GM21529 (cell line): Measurements from ENCODE around the gene URB2.

Source experiments
- ATAC-seq: cut with Tn5 transposase; IDR thresholded peaks from one replicate; pipeline ENCODE4 v1.9.1; 2021; ENCODE audit not compliant: unreplicated experiment

Gene URB2

GRCh38 chr1:229643996-229644745, 18.1 kb downstream of the URB2 start:
- peak; percentile 82 for ATAC-seq

GRCh38 chr1:229645324-229645993, 19.4 kb downstream of the URB2 start:
- no peak for ATAC-seq

- no peak for ATAC-seq
Measured at GRCh38 chr1:229648406-229648805, 22.4 kb downstream of the URB2 start.

- ATAC-seq, result no peak
Measured at GRCh38 chr1:229650045-229650444, 24.0 kb downstream of the URB2 start.

GRCh38 chr1:229651546-229651945, 25.5 kb downstream of the URB2 start:
- ATAC-seq, result no peak

- no peak for ATAC-seq
Measured at GRCh38 chr1:229653420-229653819, 27.4 kb downstream of the URB2 start.

GRCh38 chr1:229655781-229656180, 29.7 kb downstream of the URB2 start:
- no peak for ATAC-seq

- peak; percentile 69 for ATAC-seq
Measured at GRCh38 chr1:229657993-229658755, 32.1 kb downstream of the URB2 start.

GRCh38 chr1:229661022-229661877, 35.2 kb downstream of the URB2 start:
- ATAC-seq, result peak; percentile 68

- ATAC-seq, result no peak
Measured at GRCh38 chr1:229661897-229662296, 35.9 kb downstream of the URB2 start.

- peak; percentile 53 for ATAC-seq
Measured at GRCh38 chr1:229664133-229664689, 38.2 kb downstream of the URB2 start.

GRCh38 chr1:229665912-229666558, 40.0 kb downstream of the URB2 start:
- ATAC-seq, result no peak

GRCh38 chr1:229666585-229666984, 40.5 kb downstream of the URB2 start:
- ATAC-seq, result no peak

- no peak for ATAC-seq
Measured at GRCh38 chr1:229669333-229669732, 43.3 kb downstream of the URB2 start.

GRCh38 chr1:229671310-229671709, 45.3 kb downstream of the URB2 start:
- ATAC-seq, result no peak

GRCh38 chr1:229672246-229672645, 46.2 kb downstream of the URB2 start:
- no peak for ATAC-seq

GRCh38 chr1:229674042-229674441, 48.0 kb downstream of the URB2 start:
- no peak for ATAC-seq

GRCh38 chr1:229675396-229675795, 49.3 kb downstream of the URB2 start:
- ATAC-seq, result no peak

- ATAC-seq, result no peak
Measured at GRCh38 chr1:229685149-229685548, 59.1 kb downstream of the URB2 start.

- no peak for ATAC-seq
Measured at GRCh38 chr1:229689273-229689672, 63.2 kb downstream of the URB2 start.
